T-helper 2 cell treated with Interferon-gamma antibody and Interleukin-4, amounts not matched to agents 5 μg/mL and 100 μg/mL, for 36 hours (primary cell): ENCODE measurements around the gene NKX6-2.

Source experiments
- DNase-seq: peaks from one replicate; pipeline ENCODE4 v3.0.0; 2021; ENCODE audit warnings: low spot score
- H3K27ac Mint-ChIP-seq: one replicate; pipeline ENCODE4 v1.8.0; 2021; ENCODE audit warnings: mild to moderate bottlenecking, mixed read lengths
- H3K27me3 Mint-ChIP-seq: one replicate; pipeline ENCODE4 v1.8.0; 2021; ENCODE audit warnings: low read depth, mixed read lengths
- H3K36me3 Mint-ChIP-seq: one replicate; pipeline ENCODE4 v1.8.0; 2021; ENCODE audit warnings: low read depth, mixed read lengths
- H3K4me1 Mint-ChIP-seq: one replicate; pipeline ENCODE4 v1.8.0; 2021; ENCODE audit warnings: low read depth, mixed read lengths
- H3K4me3 Mint-ChIP-seq: one replicate; pipeline ENCODE4 v1.8.0; 2022; ENCODE audit warnings: mild to moderate bottlenecking, moderate library complexity, mixed read lengths
- H3K9me3 Mint-ChIP-seq: one replicate; pipeline ENCODE4 v1.8.0; 2021; ENCODE audit warnings: mixed read lengths

Gene NKX6-2

GRCh38 chr10:132817701-132818211, 31.8 kb upstream of the NKX6-2 start:
- Mint-ChIP-seq H3K9me3 (no peaks in the 10 kb centered on the region), H3K4me1 (no peaks in the 10 kb centered on the region), H3K27ac (no peak overlapping the region), H3K36me3 (no peaks in the 10 kb centered on the region), H3K4me3 (no peak overlapping the region), H3K27me3 (no peaks in the 10 kb centered on the region)
- no peak for DNase-seq

GRCh38 chr10:132816718-132817117, 30.8 kb upstream of the NKX6-2 start:
- no peaks in the 10 kb centered on the region for H3K27me3 Mint-ChIP-seq
- H3K27ac Mint-ChIP-seq: no peak overlapping the region
- H3K4me1 Mint-ChIP-seq: no peaks in the 10 kb centered on the region
- H3K36me3 Mint-ChIP-seq: no peaks in the 10 kb centered on the region
- DNase-seq: no peak
- no peaks in the 10 kb centered on the region for H3K9me3 Mint-ChIP-seq
- H3K4me3 Mint-ChIP-seq: no peak overlapping the region

- H3K27me3 Mint-ChIP-seq: no peaks in the 10 kb centered on the region
- no peak overlapping the region for H3K27ac Mint-ChIP-seq
- no peak overlapping the region for H3K4me3 Mint-ChIP-seq
- no peaks in the 10 kb centered on the region for H3K4me1 Mint-ChIP-seq
- DNase-seq: no peak
- H3K9me3 Mint-ChIP-seq: no peaks in the 10 kb centered on the region
- no peaks in the 10 kb centered on the region for H3K36me3 Mint-ChIP-seq
Observed at GRCh38 chr10:132815168-132815857, 29.4 kb upstream of the NKX6-2 start.

- DNase-seq: no peak
Observed at GRCh38 chr10:132814469-132814856, 28.5 kb upstream of the NKX6-2 start.

GRCh38 chr10:132813560-132814468, 27.9 kb upstream of the NKX6-2 start:
- Mint-ChIP-seq H3K27ac (no peak overlapping the region), H3K4me1 (no peaks in the 10 kb centered on the region), H3K4me3 (no peak overlapping the region), H3K9me3 (no peaks in the 10 kb centered on the region), H3K27me3 (no peaks in the 10 kb centered on the region), H3K36me3 (no peaks in the 10 kb centered on the region)
- DNase-seq: no peak

More at GRCh38 chr10:132814469-132814856, 28.5 kb upstream of the NKX6-2 start:
- H3K27ac Mint-ChIP-seq: no peak overlapping the region
- no peaks in the 10 kb centered on the region for H3K36me3 Mint-ChIP-seq
- no peaks in the 10 kb centered on the region for H3K4me1 Mint-ChIP-seq
- no peaks in the 10 kb centered on the region for H3K9me3 Mint-ChIP-seq
- H3K4me3 Mint-ChIP-seq: no peak overlapping the region
- no peaks in the 10 kb centered on the region for H3K27me3 Mint-ChIP-seq

GRCh38 chr10:132813001-132813401, 27.1 kb upstream of the NKX6-2 start:
- DNase-seq: no peak
- no peaks in the 10 kb centered on the region for H3K9me3 Mint-ChIP-seq
- no peaks in the 10 kb centered on the region for H3K4me1 Mint-ChIP-seq
- H3K27ac Mint-ChIP-seq: no peak overlapping the region
- H3K27me3 Mint-ChIP-seq: no peaks in the 10 kb centered on the region
- no peaks in the 10 kb centered on the region for H3K36me3 Mint-ChIP-seq
- no peak overlapping the region for H3K4me3 Mint-ChIP-seq

- H3K4me1 Mint-ChIP-seq: no peaks in the 10 kb centered on the region
- no peak for DNase-seq
- no peak overlapping the region for H3K27ac Mint-ChIP-seq
- no peaks in the 10 kb centered on the region for H3K27me3 Mint-ChIP-seq
- H3K9me3 Mint-ChIP-seq: no peaks in the 10 kb centered on the region
- no peak overlapping the region for H3K4me3 Mint-ChIP-seq
- H3K36me3 Mint-ChIP-seq: no peaks in the 10 kb centered on the region
Observed at GRCh38 chr10:132812520-132812919, 26.6 kb upstream of the NKX6-2 start.

GRCh38 chr10:132811891-132812481, 26.0 kb upstream of the NKX6-2 start:
- no peaks in the 10 kb centered on the region for H3K36me3 Mint-ChIP-seq
- DNase-seq: no peak
- H3K4me3 Mint-ChIP-seq: no peak overlapping the region
- H3K27me3 Mint-ChIP-seq: no peaks in the 10 kb centered on the region
- no peaks in the 10 kb centered on the region for H3K4me1 Mint-ChIP-seq
- H3K9me3 Mint-ChIP-seq: no peaks in the 10 kb centered on the region
- no peak overlapping the region for H3K27ac Mint-ChIP-seq

GRCh38 chr10:132810807-132811700, 25.1 kb upstream of the NKX6-2 start:
- DNase-seq: no peak
- Mint-ChIP-seq H3K9me3 (no peaks in the 10 kb centered on the region), H3K4me3 (no peak overlapping the region), H3K4me1 (no peaks in the 10 kb centered on the region), H3K27ac (no peak overlapping the region), H3K36me3 (no peaks in the 10 kb centered on the region), H3K27me3 (no peaks in the 10 kb centered on the region)

GRCh38 chr10:132810141-132810806, 24.3 kb upstream of the NKX6-2 start:
- DNase-seq: no peak
- H3K9me3 Mint-ChIP-seq: no peaks in the 10 kb centered on the region
- no peak overlapping the region for H3K27ac Mint-ChIP-seq
- H3K36me3 Mint-ChIP-seq: no peaks in the 10 kb centered on the region
- no peaks in the 10 kb centered on the region for H3K4me1 Mint-ChIP-seq
- H3K4me3 Mint-ChIP-seq: no peak overlapping the region
- H3K27me3 Mint-ChIP-seq: no peaks in the 10 kb centered on the region

GRCh38 chr10:132809232-132810140, 23.5 kb upstream of the NKX6-2 start:
- no peak overlapping the region for H3K4me3 Mint-ChIP-seq
- H3K27me3 Mint-ChIP-seq: no peaks in the 10 kb centered on the region
- H3K27ac Mint-ChIP-seq: no peak overlapping the region
- H3K36me3 Mint-ChIP-seq: no peaks in the 10 kb centered on the region
- DNase-seq: no peak
- H3K9me3 Mint-ChIP-seq: no peaks in the 10 kb centered on the region
- H3K4me1 Mint-ChIP-seq: no peaks in the 10 kb centered on the region
